Common myeloid progenitor, CD34-positive (primary cell): ENCODE measurements around the gene GRM4.

ENCODE experiments used
- CTCF ChIA-PET: fragments of 350-600 bp; sonication (Branson Sonifier 250); formaldehyde crosslinking; loops from one replicate; lab custom pipeline; 2021; ENCODE audit warnings: antibody characterized with exemption; lab: Charles Lee
- POLR2A ChIA-PET: fragments of 350-600 bp; sonication (Branson Sonifier 250); formaldehyde crosslinking; loops from one replicate; lab custom pipeline; 2021; ENCODE audit warnings: antibody characterized with exemption; lab: Charles Lee
- DNase-seq, 3 donors: peaks; one replicate each; pipeline versions ENCODE4 v3.0.0 to v3.0.0-alpha.2; 2013
- H3K27ac ChIP-seq, 2 experiments: 1 replicate in 1 of 2; 2 replicates in 1 of 2; pipeline ENCODE4 v1.7.0; 2013; ENCODE audit warnings: inconsistent platforms in 2 of 2, low read length in 2 of 2, mild to moderate bottlenecking in 2 of 2, low read depth in 1 of 2, moderate library complexity in 1 of 2; ENCODE audit not compliant: severe bottlenecking in 2 of 2, insufficient read depth in 1 of 2, poor library complexity in 1 of 2
- H3K27me3 ChIP-seq, 5 experiments: replicated peaks in 2 of 5; 1 replicate in 3 of 5; 2 replicates in 2 of 5; pipeline versions ENCODE4 v1.6.1 to v1.7.0; 2013; ENCODE audit warnings: low read length in 4 of 5, mild to moderate bottlenecking in 2 of 5, moderate library complexity in 2 of 5, inconsistent platforms in 1 of 5; ENCODE audit not compliant: insufficient read depth in 5 of 5, control insufficient read depth in 4 of 5
- H3K36me3 ChIP-seq, 4 experiments: 1 replicate in 2 of 4; 2 replicates in 2 of 4; pipeline versions ENCODE4 v1.6.1 to v1.7.0; 2013; ENCODE audit warnings: low read length in 3 of 4, control low read depth in 1 of 4, mild to moderate bottlenecking in 1 of 4; ENCODE audit not compliant: control insufficient read depth in 4 of 4, insufficient read depth in 4 of 4
- H3K4me1 ChIP-seq, 4 experiments: 1 replicate in 3 of 4; 2 replicates in 1 of 4; pipeline versions ENCODE4 v1.6.1 to v1.7.1; 2013; ENCODE audit warnings: low read length in 3 of 4, mild to moderate bottlenecking in 3 of 4, control low read depth in 1 of 4, inconsistent platforms in 1 of 4, moderate library complexity in 1 of 4; ENCODE audit not compliant: control insufficient read depth in 4 of 4, insufficient read depth in 4 of 4; ENCODE audit errors: control extremely low read depth in 1 of 4
- H3K4me3 ChIP-seq, 7 experiments: 1 replicate in 4 of 7; 2 replicates in 3 of 7; pipeline versions ENCODE4 v1.5.1 to v1.7.0; 2013; ENCODE audit warnings: mild to moderate bottlenecking in 7 of 7, low read length in 6 of 7, moderate library complexity in 6 of 7, inconsistent platforms in 2 of 7, low read depth in 2 of 7, control low read depth in 1 of 7; ENCODE audit not compliant: insufficient read depth in 4 of 7, control insufficient read depth in 1 of 7; ENCODE audit errors: extremely low read depth in 1 of 7
- H3K9me3 ChIP-seq, 5 experiments: 1 replicate in 4 of 5; 2 replicates in 1 of 5; pipeline versions ENCODE4 v1.6.1 to v1.7.1; 2013; ENCODE audit warnings: low read length in 4 of 5, mild to moderate bottlenecking in 2 of 5, inconsistent platforms in 1 of 5, low read depth in 1 of 5, moderate library complexity in 1 of 5; ENCODE audit not compliant: control insufficient read depth in 4 of 5, insufficient read depth in 2 of 5; ENCODE audit errors: control extremely low read depth in 1 of 5
- WGBS: methylation state at CpG from one replicate; pipeline ENCODE4 v1.1.5; 2013; ENCODE audit not compliant: insufficient coverage; 5-methylcytosine and 5-hydroxymethylcytosine counted together

The GRM4 gene

DNA sequence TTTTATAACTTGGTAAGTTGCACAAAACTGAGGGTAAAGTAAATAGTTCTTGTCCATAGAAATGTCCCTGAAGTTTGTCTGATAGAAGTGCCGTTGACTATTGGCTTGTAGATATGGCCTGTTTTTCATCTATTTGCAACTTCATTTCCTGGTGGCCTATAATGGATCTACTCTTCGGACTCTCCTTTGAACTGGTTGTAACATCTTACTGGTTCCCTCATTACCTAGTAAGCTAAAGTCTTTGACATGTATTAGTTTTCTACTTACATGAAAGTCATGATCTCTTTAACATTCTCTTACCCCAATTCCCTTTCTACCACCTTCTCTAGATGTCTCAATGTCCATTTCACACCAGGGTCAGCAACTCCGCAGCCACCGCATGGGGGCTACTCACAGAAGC, 146.3 kb downstream of the GRM4 start:
- H3K27me3 ChIP-seq, result peaks cover 0 to 6% (median 0%) of the 10 kb centered on the region in 5 experiments
- POLR2A ChIA-PET, result interaction anchor here (0.6 kb wide), 1 partner anchor 1098 kb away, joined by 4 read pairs; no protein-coding TSS in a partner anchor
- CTCF ChIA-PET, result interaction anchor here (1.0 to 1.6 kb wide), 4 partner anchors 12 to 238 kb away, joined by 3 to 4 read pairs (median 3); no protein-coding TSS in a partner anchor
- WGBS, result 89% methylated on average over 3 of the region's 4 CpGs
- no peak for DNase-seq
- H3K36me3 ChIP-seq, result no peaks in the 10 kb centered on the region
- no peaks in the 10 kb centered on the region for H3K4me1 ChIP-seq
- H3K27ac ChIP-seq, result no peak overlapping the region
- H3K9me3 ChIP-seq, result peaks cover 0 to 4% (median 0%) of the 10 kb centered on the region in 5 experiments
- no peak overlapping the region for H3K4me3 ChIP-seq

DNA sequence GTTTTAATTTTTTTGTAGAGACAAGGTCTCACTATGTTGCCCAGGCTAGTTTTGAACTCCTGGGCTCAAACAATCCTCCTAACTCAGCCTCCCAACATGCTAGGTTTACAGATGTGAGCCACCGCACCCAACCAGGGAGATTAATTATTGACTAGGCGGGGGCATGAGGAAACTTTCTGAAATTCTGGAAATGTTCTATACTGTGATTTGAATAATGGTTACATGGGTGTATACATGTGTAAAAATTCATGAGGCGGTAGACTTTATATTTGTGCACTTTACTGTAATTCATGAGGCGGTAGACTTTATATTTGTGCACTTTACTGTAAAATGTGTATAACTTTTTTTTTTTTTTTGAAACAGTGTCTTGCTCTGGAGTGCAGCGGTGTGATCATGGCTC, 147.2 kb downstream of the GRM4 start:
- peaks cover 0 to 4% (median 0%) of the 10 kb centered on the region in 5 experiments for H3K9me3 ChIP-seq
- no peak for DNase-seq
- no peaks in the 10 kb centered on the region for H3K4me1 ChIP-seq
- H3K36me3 ChIP-seq, result no peaks in the 10 kb centered on the region
- H3K4me3 ChIP-seq, result no peak overlapping the region
- ChIA-PET POLR2A (no interaction called here), CTCF (interaction anchor here (1.0 kb wide), 1 partner anchor 165 kb away, joined by 3 read pairs; no protein-coding TSS in a partner anchor)
- H3K27me3 ChIP-seq, result peaks cover 0 to 7% (median 5%) of the 10 kb centered on the region in 5 experiments
- no peak overlapping the region for H3K27ac ChIP-seq
- 100% methylated on average over 2 of the region's 5 CpGs for WGBS

DNA sequence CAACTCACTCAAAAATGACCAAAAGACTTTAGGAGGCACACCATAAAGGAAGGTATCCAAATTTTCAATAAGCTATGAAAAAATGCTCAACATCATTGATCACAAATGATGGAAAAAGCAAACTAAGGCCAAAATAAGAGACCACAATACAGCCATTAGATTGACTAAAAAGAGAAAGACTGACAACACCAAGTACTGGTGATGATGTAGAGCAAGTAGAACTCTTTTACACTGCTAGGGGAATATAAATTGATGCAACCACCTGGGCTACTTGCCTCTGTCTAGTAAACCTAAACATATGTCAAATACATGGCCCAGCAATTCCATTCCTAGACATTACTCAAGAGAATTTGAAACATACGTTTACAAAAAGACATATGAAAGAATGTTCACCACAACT, 148.6 kb downstream of the GRM4 start:
- Histone ChIP-seq H3K4me3 (no peak overlapping the region), H3K4me1 (no peaks in the 10 kb centered on the region), H3K36me3 (no peaks in the 10 kb centered on the region), H3K27ac (no peak overlapping the region), H3K27me3 (peaks cover 0 to 11% (median 2%) of the 10 kb centered on the region in 5 experiments), H3K9me3 (peaks cover 0 to 4% (median 0%) of the 10 kb centered on the region in 5 experiments)
- ChIA-PET CTCF (no interaction called here), POLR2A (interaction anchor here (0.5 kb wide), 1 partner anchor 164 kb away, joined by 3 read pairs; no protein-coding TSS in a partner anchor)
- no peak for DNase-seq
- no CpG with 5 or more reads among the region's 1 CpG for WGBS

DNA sequence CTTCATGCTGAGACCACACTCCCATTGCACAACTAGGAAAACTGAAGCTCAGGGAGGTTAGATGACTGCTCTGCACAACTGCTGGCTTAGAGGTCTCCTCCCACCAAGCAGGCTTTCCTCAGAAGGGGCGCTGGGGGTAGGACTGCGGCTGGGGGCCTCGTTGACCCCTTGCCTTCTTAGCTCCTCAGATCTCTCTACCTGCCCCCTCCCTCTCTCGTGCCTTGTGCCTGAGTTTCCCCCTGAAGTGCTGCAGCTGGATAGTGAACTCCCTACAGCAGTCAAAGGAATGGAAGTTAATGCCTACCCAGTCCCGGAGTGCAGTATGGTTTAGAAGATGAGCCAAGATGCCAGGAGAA, 149.8 kb downstream of the GRM4 start:
- peaks cover 0 to 4% (median 0%) of the 10 kb centered on the region in 5 experiments for H3K9me3 ChIP-seq
- WGBS, result 96% methylated on average over 4 of the region's 5 CpGs
- DNase-seq, result no peak
- H3K27ac ChIP-seq, result no peak overlapping the region
- no peak overlapping the region for H3K4me3 ChIP-seq
- no peaks in the 10 kb centered on the region for H3K36me3 ChIP-seq
- POLR2A ChIA-PET, result no interaction called here
- CTCF ChIA-PET, result no interaction called here
- H3K27me3 ChIP-seq, result peaks cover 0 to 13% (median 2%) of the 10 kb centered on the region in 5 experiments
- no peaks in the 10 kb centered on the region for H3K4me1 ChIP-seq

DNA sequence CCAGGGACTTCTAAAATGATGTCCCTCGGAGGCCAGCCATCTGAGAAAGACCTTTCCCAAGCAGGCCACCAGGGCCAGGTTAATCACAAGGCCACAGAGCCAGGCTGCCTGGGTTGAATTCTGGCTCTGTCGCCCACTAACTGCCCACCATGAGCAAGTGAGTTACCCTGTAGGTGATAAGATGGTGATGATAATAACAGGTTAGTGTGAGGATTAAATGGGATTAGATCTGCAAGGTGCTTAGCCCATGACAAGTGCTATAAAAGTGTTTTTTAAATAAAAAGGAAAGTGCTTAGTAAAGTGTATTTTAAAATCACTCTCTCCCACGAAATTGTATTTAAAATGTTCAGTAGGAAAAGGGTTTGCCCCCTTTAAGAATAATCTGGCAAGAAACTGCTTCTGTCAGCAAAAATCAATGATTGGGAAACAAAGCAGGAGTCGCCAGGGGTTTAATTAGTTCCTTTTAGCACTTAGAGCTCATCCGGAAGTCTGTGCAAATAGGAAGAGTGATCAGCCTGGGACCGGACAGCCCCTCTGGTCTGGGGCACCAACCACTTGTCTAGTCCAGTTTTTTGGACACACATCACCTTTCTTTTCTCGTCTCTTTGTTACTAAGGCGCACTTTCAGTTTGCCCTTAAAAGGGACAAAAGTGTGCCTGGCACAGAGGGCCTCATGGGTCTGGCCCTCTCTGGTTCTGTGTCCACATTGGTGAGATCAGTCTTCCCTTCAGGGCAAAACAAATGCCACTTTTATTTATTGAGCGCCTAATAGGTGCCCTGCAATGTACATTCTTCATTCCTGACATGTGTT, 150.4 kb downstream of the GRM4 start:
- no peaks in the 10 kb centered on the region for H3K4me1 ChIP-seq
- no peak for DNase-seq
- H3K27me3 ChIP-seq, result peaks cover 0 to 16% (median 2%) of the 10 kb centered on the region in 5 experiments
- no peak overlapping the region for H3K27ac ChIP-seq
- CTCF ChIA-PET, result interaction anchor here (0.7 kb wide), 1 partner anchor 33 kb away, joined by 3 read pairs; no protein-coding TSS in a partner anchor
- no peak overlapping the region for H3K4me3 ChIP-seq
- 81% methylated on average over 9 of the region's 9 CpGs for WGBS
- H3K36me3 ChIP-seq, result no peaks in the 10 kb centered on the region
- POLR2A ChIA-PET, result no interaction called here
- peaks cover 0 to 4% (median 0%) of the 10 kb centered on the region in 5 experiments for H3K9me3 ChIP-seq

DNA sequence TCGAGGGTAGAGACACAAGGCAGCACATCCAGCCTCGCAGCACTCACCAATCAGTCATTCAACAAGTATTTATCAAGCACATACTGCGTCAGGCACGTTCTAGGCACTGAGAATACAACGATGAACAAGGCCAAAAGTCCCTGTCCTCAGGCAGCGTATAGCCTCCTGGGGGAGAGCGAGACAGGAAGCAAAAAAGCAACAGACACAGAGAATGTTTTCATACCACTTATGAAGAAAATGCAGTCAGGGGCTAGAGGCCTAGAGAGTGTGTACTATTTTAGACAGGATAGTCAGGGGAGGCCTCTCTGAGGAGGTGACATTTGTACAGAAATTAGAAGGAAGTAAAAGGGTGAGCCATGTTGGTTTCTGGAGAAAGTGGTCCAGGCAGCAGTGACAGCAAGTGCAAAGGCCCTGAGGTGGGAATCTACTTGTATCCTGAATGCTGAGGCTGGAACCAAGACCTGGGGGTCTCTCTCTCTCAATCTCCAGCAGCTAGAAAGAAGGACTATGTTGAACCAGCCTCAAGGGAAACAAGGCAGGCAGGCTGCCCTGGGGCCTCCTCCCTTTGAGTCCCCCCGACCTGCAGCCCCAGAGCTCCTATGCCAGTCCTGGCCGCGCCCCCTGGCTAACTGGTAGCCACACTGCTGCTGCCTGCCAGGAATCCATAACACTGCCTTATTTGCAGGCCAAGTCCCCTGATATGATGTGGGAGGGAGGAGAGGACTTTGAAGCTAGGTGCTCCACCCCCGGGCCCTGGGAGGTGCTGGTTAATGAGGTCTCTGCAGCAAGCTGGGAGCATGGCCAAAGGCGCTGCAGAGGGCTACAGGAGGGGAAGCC, 151.2 kb downstream of the GRM4 start:
- no peaks in the 10 kb centered on the region for H3K4me1 ChIP-seq
- DNase-seq, result no peak
- peaks cover 0 to 4% (median 0%) of the 10 kb centered on the region in 5 experiments for H3K9me3 ChIP-seq
- WGBS, result 89% methylated on average over 8 of the region's 12 CpGs
- no peak overlapping the region for H3K27ac ChIP-seq
- ChIA-PET POLR2A (no interaction called here), CTCF (interaction anchor here (0.7 to 1.7 kb wide), 2 partner anchors 33 to 66 kb away, joined by 3 read pairs; no protein-coding TSS in a partner anchor)
- H3K4me3 ChIP-seq, result no peak overlapping the region
- H3K27me3 ChIP-seq, result peaks cover 0 to 16% (median 2%) of the 10 kb centered on the region in 5 experiments
- no peaks in the 10 kb centered on the region for H3K36me3 ChIP-seq
